MV-4-11 (cell line): ENCODE data around the gene PRKCD.

Experiments used
- DNase-seq: peaks from one replicate; lab custom pipeline; 2025; lab: John Stamatoyannopoulos, UW

Gene PRKCD

GRCh38 chr3:53160660-53161449 is at the start of gene PRKCD:
Gene PRKCD, plus strand, starts transcription at chr3:53161209. Its CDS starts 17,214 bp downstream, at chr3:53178423.
- DNase-seq, result peak; percentile 75

DNA sequence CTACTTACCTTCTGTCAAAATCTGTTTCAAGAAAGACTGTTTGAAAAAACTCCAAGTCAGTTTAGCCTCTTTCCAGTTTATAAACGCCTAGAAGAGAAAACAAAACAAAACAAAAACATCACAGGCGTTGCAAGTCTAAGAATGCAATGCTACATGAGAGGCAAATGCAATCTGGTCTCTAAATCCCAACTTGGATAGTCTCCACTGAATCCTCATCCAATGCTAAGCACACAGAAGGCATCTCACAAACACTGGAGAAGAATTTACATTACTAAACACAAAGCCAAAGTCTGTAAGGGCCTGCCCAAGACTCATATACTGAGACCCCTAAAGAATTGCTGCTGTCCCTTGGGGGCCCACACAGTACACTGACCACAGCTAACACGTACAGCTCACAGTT is 49.2 kb upstream of the PRKCD start:
- DNase-seq, result no peak

DNA sequence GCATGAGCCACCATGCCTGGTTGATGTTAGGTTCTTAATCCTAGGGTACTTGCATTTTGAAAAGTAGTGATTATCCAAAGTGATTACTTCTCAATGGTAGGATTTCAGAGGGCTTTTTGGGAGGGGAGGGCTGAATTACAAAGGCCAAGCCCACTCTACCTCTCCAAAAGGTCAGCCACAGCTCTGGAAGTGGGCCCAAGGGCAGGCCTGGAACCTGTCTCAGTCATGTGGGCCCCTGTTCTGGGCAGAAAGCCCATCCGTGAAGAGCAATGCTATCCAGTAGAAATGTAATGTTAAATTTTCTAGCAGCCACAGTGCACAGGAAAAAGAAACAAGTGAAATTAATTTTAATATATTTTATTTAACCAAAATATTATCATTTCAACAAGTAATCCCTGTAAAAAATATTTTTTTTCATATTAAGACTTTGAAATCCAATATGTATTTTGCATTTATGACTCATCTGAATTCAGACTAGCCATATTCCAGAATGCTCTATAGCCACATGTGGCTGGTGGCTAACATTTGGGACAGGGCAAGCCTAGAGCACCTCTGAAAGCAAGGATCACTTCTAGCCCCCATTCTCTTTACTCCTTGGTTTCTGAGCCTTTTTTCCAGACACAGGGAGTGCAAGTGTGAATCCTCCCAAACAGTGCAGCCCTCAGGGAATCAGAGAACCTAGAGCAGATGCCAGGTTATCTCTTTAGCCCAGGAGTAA is 47.6 kb upstream of the PRKCD start:
- no peak for DNase-seq

DNA sequence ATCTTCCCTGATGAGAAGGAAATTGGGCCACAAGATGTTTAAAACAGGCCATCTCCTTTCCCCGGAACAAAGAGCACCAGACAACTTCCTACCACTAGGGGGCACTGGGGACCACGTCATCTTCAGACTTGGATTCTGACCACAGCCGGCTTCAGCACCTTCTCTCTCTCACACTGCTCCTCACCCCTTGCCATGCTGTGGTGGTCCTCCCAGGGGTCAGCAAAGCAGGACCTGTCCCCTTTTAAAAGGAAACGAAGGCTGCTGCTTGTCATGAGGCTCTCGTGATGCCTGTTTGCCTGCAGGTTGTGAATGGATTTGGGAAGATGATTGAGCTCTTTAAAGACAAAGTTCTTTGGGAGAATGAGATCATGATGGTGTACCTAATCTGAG is 47.0 kb upstream of the PRKCD start:
- DNase-seq, result peak; percentile 68

GRCh38 chr3:53114412-53115074 is 46.5 kb upstream of the PRKCD start:
- no peak for DNase-seq

GRCh38 chr3:53116956-53117355 is 44.1 kb upstream of the PRKCD start:
- no peak for DNase-seq

DNA sequence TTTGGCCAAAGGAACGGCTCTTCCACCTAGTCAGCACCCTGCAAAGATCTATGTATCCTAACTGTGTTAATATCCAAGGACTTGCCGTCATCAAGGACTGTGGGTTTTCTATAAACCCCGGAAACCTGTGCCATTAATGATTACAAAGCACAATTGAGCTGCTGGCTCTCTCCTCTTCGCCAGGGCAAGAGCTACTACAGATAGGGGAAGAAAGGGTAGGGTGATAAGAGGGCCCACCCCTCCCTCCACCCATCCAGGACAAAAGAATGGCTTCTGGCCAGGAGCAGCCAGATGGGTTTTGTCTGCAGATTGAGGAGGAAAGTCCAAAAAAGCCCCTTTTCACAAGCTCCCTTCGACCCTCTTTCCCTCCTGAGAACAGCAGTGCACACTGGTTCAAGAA is 40.7 kb upstream of the PRKCD start:
- no peak for DNase-seq

GRCh38 chr3:53122255-53122932 is 38.6 kb upstream of the PRKCD start:
- no peak for DNase-seq

DNA sequence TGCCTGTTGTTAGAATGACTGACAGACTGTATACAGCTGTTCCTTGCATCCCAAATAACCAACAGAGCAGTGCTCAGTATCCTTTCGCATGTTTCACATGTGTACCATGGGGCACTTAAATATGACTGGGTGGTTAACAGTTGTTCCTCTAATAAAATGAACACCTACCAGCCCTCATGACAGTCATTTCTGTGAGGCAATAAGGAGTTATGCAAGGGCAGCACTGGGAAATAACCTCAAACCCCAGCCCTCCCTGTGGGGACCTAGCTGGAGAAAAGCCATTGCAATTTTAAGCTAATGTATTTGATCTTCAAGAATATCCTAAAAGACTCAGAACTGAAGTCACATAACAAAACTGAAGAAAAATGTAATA is 38.1 kb upstream of the PRKCD start:
- peak; percentile 85 for DNase-seq

- DNase-seq, result no peak
Observed at GRCh38 chr3:53123510-53123909, 37.5 kb upstream of the PRKCD start.

- DNase-seq, result no peak
Observed at GRCh38 chr3:53123953-53124352, 37.1 kb upstream of the PRKCD start.

- DNase-seq, result no peak
Observed at GRCh38 chr3:53126601-53127000, 34.4 kb upstream of the PRKCD start.

GRCh38 chr3:53129344-53129743 is 31.7 kb upstream of the PRKCD start:
- DNase-seq, result no peak

DNA sequence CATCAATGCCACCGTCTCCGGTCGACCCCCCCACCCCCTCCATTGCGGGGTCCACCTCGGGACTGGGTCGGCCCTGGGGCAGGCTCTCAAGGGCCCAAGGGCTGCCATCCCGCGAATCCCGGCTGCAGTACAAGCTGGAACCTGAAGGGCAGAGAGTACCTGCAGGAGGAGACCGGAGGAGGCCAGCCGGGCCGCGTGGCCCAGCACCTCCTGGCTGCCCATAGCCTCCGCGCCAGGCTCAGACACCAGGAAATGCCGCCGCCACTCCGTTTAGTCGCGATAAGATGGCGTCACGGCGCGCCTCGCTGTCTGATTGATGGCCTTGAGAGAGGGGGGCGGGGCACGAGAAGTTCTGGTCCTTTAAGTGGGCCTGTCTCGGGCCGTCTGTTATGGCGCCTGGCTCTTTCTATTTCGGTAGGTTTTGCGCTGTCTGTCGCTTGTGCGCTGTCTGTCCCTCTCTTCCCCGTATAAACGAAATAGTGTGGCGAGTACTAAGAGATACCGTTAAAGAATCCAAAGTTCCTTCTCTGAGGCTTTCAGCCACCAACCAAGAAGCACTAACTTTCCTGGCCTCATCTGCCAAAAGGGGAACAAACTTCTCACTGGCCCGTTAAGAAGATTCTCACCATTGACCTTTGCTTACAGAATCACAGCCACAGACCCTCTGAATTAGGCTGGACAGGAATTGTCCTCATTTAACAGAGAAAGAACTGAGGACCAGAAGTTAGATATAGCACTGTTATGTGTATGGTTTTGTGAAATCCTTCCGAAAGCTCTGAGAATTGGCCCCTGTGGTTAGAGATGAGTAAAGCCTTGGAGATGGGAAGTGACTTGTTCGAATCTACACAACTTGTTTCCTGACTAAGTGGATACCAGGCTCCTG is 30.6 kb upstream of the PRKCD start, which contains the start of gene RFT1:
RFT1 (minus strand) TSS at position 257 of the 883 bp plus-strand sequence; CDS start at position 222, 35 bp downstream.
- peak; percentile 91 for DNase-seq

DNA sequence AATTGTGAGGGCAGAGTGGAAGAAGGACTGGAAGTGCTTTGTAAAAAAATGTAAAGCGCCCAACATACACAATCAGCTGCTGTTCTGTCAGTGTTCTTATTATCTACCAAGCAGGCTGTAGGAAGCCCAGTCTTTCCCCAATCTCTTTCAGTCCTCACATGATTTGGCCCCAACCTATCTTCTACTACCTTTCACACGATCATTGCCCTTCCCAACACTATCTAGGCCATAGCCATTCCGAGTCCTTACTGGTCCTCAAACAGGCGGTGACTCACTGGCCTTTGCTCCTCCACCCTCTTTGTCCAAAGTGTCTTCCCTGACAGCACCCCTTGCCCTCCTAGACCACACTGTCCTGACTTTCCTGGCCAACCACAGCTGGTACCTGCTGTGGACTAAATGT is 29.9 kb upstream of the PRKCD start:
- peak; percentile 31 for DNase-seq

DNA sequence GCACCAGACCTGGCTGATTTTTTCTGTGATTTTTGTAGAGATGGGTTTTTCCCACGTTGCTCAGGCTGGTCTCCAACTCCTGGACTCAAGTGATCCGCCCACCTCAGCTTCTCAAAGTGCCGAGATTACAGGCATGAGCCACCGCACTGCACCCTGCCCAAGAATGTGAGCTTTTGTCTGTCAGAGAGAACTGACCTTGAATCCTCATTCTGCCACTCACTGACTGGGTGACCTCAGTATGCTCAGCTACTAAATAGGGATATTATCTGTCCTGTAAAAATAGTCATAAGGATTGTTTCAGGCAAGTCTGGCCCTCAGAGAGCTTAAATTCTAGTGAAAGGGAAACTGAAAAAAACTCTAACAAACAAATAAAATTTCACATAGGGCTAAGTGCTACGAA is 28.7 kb upstream of the PRKCD start:
- no peak for DNase-seq

GRCh38 chr3:53134631-53135232 is 26.3 kb upstream of the PRKCD start:
- peak; percentile 68 for DNase-seq

- DNase-seq, result no peak
Observed at GRCh38 chr3:53137221-53137620, 23.8 kb upstream of the PRKCD start.

DNA sequence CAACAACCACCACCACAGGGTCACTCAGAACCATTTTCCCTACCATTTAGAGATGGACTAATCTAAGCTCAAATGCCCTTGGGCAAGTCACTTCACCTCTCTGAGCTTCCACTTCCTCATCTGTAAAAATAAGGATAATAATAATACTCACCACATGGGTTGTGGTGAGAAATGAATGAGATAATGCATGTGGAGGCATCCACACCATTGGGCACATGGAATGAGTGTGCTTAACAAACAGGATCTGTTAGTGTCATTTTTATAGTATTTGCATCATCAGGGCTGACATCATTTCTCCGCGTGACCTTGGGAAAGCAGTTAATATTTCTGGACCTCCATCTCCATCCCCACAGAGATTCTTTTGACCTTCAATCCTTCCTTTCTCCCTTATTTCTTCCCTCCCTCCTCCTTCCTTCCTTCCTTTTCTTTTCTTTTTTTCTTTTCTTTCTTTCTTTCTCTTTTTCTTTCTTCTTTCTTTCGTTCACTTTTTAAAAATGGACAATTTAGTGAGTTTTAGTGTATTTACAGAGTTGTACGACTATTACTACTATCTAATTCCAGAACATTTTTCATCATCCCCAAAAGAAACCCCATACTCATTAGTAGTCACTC is 23.1 kb upstream of the PRKCD start:
- peak; percentile 72 for DNase-seq
